Measurements from ENCODE around the gene PLCB4.

DNA sequence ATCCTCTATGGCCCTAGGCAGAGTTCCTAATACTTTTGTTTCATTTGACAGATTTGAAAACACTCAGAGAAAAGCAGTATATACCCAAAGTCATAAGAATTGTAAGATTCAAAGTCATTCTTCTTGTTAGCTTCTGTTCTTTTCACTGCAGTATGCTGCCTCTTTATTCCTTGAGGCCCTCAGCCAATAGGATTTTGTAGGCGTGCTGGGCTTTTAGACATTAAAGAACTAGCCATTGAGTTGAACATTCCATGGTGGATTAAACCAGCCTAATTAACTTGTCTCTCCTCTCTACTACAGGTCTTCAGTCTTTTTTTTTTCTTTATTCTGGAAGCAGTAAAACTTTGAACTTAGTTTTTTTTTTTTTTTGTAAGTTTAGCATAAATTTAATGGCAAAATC lies 186.3 kb downstream of the PLCB4 start:
- no peak for TF ChIP-seq CTCF (IDR thresholded peaks at IDR 0.05; ENCODE audit: insufficient read depth, low read length)
- no peak for TF ChIP-seq GABPA (IDR thresholded peaks at IDR 0.05; ENCODE audit: low read depth)
- no peak for TF ChIP-seq POLR2AphosphoS5 (IDR thresholded peaks at IDR 0.05; ENCODE audit: low read depth)
- TF ChIP-seq, protein P1, sequence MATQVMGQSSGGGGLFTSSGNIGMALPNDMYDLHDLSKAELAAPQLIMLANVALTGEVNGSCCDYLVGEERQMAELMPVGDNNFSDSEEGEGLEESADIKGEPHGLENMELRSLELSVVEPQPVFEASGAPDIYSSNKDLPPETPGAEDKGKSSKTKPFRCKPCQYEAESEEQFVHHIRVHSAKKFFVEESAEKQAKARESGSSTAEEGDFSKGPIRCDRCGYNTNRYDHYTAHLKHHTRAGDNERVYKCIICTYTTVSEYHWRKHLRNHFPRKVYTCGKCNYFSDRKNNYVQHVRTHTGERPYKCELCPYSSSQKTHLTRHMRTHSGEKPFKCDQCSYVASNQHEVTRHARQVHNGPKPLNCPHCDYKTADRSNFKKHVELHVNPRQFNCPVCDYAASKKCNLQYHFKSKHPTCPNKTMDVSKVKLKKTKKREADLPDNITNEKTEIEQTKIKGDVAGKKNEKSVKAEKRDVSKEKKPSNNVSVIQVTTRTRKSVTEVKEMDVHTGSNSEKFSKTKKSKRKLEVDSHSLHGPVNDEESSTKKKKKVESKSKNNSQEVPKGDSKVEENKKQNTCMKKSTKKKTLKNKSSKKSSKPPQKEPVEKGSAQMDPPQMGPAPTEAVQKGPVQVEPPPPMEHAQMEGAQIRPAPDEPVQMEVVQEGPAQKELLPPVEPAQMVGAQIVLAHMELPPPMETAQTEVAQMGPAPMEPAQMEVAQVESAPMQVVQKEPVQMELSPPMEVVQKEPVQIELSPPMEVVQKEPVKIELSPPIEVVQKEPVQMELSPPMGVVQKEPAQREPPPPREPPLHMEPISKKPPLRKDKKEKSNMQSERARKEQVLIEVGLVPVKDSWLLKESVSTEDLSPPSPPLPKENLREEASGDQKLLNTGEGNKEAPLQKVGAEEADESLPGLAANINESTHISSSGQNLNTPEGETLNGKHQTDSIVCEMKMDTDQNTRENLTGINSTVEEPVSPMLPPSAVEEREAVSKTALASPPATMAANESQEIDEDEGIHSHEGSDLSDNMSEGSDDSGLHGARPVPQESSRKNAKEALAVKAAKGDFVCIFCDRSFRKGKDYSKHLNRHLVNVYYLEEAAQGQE (IDR thresholded peaks at IDR 0.05; ENCODE audit: insufficient replicate concordance, low read depth), result no peak
